Measurements from ENCODE around the gene DPYD.
"Not testable (repeated sequence)": the region's sequence is repeated elsewhere in the genome, so short reads cannot be mapped to it uniquely, and the experiment has no call there.

The DPYD gene

DNA sequence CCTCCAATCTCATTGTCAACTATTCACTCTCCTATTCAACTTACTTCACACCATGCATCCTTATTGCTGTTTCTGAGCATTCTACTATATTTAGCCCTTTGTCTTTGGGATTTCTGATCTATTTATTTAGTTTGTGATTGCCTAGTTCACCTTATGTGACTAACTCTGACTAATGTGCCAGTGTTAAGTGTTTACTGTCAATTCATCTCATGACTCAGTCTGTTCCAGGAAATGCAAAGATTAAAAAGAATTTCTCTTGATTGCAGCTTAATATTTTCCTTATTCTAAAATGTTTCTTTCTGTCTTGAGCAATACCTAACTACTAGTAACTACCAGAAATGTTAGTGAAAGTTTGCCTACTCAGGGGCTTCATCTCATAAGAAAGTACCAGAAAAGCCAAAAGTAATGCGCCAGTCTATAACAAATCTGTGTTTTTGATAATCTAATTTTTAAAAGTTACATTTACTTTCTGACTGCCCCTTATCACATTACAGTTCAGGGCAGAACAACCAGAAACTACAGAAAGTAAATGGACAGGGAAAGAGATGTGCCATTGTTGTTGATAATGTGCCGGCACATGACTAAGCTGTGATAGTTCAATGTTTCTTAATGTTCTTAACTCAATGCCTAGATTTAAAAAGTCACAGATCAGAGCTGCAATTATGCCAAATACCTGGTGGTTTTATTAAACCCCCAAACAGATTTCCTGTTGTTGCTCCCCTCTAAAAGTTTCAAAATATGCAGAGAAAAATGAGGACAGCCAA is 642.8 kb downstream of the DPYD start:
- DNase-seq (ENCODE audit: low spot score): no peak

DNA sequence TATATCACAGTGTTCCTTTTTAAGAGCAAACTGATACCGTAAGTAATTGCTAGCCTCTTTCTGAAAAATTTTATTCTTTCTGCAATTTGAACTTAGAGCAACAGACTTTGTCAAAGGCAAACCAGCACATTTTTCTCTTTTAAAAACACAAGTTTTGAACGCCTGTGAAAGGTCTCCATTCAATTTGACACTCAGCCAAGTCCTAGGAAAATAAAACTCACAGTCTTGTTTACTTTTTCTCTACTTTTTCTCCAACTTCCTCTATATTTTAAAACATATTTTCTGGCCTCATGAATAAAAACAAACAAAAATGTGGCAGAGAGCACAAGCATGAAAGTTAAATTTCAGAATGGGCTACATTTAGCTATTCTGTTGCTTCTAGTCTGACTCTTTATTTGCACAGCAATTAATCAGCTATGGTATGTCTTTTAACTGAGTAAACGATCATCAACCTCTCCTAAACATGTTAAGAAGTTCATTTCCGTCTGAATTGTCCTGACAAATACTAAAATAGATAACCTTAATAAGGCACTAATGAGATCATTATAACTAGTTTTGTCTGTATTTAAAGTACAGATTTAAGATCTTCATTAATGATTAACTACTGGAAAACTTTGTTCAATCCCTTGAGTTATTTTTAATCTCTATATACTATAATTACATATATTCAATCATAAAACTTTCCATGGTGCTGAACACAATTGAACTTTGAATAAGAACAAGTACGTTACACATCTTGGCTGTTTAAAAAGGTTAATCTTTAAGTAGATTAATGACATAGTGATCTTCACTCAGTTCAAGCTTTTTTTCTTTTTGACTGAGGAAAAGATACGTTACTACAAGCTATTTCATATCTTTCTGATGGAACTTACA is 648.7 kb downstream of the DPYD start:
- DNase-seq (ENCODE audit: low spot score): no peak

DNA sequence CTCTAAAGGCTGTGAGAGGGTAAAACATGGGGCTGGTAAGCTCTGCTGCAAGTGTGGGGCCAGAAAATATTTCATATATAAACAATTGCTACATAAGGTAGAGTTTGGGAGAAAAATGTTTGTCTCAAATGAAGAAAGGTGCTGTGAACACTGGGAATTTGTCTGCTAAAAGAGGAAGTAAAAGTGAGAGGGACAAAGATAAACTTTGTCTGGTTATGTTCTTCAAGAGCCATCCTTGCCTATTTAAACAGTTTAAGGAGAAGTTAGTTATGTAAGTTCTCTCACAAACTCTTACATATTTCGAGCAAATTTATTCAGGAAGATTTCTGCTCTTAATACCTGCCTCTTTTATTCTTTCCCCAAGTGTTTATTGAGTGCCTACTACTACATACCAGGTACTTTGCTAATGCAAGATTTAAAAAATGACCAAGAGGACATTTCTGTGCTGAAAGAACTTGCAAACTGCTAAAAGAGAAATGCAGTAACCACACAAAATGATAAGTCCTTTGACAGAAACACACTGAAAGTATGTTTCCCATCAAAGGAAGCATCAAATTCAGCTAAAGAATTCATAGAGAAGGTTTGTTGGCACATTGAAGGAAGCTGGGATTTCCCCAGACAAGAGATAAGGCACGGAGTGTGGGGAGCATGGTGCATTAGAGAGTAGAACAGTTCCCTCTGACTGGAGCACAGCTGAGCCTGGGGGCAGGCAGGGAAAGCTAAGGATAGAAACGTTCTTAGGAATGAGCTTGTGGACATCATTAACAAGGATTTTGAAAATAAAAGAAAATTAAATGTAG is 650.1 kb downstream of the DPYD start:
- DNase-seq (ENCODE audit: low spot score): no peak

DNA sequence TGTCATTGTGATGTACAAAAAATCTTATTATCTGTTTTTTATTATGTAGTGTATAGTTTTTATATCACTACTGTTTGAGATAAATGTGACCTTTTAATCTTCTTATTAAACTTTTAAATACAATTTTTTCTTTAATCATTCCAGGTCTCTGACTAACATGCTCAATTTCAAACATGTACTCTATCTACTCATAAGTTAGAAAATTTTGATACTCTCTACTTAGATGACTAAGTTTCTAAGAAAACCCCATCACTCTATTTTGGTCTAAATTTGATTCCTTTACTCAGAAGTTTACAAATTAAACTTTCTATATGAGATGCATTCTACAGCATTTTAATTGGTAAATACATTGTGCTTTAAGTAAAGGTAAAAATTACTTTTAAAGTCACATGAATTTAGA is 655.2 kb downstream of the DPYD start:
- DNase-seq (ENCODE audit: low spot score): no peak

DNA sequence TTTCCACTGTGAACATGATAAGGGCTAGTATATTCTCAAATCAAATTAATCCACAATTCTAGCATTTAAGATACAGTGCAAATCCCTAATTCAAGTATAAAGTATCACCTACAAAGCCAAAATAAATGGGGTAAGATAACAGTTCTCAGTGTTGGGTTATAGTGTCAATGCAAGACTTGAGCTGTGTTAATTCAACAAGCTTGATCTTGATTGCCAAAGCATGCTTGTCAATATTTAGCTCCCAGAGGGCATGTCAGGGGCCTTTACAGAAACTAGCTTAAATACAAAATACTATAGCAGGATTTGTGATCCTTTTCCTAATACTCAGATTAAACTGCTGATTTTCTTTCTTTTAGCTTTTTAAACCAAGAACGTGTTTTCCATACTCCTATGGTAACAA is 658.0 kb downstream of the DPYD start:
- DNase-seq (ENCODE audit: low spot score): no peak

DNA sequence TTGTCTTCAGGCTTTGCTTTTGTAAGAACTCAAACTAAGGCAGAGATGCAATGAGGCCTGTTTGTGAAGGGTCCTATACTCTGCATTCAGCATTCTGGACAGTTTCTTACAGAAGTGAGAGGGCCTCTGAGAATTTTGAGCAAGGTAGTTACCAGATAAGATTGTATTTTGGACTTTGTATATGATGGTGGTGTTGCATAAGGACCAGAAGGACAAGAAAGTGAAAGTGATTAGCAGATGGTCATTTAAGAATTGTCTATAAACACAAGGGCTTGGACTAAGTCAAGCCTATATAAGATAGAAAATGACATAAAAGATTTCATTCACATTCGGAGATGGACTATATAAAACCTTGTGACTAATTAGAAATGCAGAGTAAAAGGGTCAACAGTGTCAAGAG is 662.2 kb downstream of the DPYD start:
- DNase-seq (ENCODE audit: low spot score): no peak

DNA sequence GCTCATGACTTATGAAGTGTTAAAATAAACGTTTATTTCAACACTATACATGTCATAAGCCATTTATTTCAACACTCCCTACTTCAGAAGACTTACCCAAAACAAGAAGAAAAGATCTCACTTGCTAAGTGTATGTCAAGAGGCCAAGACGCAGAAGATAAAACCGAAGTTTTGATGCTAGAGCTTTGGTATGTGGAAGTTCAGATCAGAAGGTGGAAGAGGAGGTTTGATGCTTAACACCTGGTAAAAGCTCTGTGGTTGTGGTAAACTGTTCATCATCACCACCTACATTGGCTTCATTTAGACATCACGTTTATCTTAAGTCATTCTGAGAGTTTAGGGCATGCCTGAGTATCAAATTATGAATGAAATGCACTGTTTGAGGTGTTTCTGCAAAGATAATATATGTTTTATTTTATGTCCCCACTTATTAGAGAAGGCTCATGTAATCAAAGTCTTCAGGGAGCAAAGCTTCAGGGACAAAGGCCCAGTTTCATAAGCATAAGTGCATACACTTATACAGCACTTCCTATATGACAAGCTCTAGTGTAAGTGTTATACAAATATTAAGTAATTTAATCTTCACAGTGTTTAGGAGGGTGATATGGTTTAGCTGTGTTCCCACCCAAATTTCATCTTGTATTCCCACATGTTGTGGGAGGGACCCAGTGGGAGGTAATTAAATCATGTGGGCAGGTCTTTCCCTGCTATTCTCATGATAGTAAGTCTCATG is 665.9 kb downstream of the DPYD start:
- no peak for DNase-seq (ENCODE audit: low spot score)

DNA sequence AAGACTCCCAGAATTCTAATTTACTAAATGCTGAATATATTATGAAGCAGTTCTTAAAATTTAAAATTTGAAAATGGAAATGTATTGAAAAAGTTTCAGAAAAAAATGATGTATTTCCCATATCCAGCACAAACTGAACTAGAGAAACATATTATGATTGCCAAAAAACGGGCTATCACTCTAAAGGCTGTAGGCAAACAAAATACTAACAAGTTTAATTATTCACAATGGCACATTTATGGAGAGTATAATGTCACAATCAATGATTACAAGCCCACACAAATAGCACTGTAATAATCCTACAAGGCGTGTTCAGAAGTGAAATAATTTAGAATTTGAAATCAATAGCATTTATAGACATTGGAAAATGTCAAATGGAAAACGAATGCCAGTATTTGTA is 667.9 kb downstream of the DPYD start:
- no peak for DNase-seq (ENCODE audit: low spot score)

DNA sequence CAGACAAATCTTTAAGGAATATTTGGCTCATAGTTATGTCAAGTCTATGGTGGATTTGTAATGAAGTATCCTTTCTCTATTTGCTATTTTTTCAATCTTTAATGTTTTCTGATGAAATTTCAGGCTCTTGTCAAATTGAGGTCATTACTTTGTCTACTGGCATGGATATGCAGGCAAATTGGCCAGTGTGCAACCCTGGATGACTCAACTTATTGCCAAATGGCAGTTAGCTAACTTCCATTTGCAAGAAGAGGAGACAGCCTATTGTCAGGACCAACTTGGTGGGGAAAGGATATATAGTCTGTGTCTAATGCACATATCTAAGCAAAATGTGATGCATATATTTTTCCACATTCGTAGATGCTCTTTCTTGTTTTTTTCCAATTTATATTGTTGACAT is 668.8 kb downstream of the DPYD start:
- DNase-seq (ENCODE audit: low spot score): no peak

DNA sequence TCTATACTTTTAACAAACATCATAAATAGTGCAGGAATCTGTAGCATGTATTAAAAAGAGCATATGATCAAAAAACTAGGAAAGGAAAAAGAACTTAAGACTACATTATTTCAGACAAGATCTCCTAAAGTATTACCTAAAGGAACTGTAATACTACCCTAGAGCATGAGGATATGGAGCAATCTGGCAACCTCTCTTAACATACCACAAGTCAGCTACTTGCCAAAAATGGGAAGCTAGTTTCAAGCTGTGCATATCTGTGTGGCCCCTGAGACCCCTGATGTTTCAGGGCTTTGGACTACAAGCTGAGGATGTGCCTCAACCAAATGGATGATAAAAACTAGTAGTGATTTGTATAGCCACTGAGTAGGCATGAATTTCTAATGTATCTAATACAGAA is 673.6 kb downstream of the DPYD start:
- DNase-seq (ENCODE audit: low spot score): no peak

DNA sequence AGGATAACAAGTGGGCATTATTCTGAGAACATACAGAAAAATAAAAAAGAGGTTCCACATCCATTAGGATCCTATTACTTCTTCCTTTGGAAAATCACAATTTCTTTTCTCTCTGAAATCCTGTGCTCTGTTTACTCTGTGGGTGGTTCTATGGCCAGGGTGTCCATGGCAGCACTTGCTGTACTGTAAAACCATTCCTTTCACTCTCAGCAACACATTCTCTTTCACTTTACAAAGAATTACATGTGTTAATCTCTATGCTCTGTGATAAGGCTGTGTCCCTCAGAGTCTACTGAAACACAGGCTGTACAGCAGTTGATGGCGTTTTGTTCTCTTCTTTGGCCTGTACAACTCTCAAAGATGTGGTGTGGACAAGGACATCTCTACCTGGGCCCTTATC is 675.2 kb downstream of the DPYD start:
- DNase-seq (ENCODE audit: low spot score): no peak

DNA sequence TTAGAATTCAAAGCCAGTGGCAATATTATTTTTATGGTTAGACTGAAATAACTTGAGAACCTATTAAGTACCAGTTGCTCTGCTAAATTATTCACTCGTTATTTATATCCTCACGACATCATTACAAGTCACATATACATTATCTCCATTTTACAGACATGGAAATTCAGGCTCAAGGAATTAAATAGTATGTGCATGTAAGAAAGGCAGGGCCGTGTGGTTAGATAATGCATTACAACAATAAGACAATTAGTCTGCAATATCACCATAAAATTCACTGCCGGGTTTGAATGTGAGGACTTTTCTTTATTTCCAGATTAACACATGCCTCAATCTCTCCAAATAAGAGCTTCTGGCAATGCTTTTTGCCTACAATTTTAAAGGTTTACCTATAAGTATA is 675.8 kb downstream of the DPYD start:
- DNase-seq (ENCODE audit: low spot score): no peak

DNA sequence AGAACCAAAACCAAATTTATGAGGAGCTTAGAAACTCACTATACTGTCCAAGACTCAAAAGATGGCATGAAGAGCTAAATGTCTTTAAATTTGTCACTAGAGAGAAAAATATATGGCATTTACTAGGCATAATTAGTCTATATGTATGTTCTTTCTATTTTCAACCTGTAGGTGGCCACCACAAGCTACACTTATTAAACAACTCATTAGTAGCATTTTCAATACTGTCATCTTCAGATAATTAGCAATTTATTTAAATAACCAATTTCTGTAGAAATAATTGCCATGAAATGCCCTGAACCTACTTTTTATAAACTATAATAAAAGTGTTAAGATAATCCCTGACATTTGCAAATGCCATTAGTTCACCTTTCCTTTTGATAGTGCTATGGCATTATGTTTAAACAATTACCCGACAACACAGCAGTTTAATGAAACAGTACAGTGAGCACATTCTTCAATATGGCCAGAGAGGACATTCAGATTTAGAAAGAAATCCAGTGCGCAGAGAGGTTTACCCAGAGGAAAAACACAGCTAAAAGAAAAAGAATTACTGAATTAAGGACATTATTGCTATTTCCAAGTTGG is 676.8 kb downstream of the DPYD start:
- no peak for DNase-seq (ENCODE audit: low spot score)

DNA sequence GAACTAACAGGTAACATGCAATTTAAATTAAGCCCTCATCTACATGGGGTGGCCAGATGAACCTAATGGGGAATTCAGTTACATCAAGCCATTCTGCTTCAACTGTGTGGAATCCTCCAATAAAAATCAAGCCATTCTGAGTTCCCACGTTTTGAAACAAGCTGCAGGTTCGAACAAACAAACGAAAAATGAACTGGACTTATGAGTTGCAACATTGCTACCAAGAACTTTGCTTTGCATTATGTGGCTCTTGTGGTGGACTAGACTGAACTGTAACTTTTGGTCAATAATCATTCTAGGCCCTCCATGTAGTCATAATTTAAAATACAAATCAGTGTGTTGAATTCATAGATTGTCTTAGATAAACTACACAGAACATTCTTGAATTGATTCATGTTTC is 682.0 kb downstream of the DPYD start:
- no peak for DNase-seq (ENCODE audit: low spot score)

DNA sequence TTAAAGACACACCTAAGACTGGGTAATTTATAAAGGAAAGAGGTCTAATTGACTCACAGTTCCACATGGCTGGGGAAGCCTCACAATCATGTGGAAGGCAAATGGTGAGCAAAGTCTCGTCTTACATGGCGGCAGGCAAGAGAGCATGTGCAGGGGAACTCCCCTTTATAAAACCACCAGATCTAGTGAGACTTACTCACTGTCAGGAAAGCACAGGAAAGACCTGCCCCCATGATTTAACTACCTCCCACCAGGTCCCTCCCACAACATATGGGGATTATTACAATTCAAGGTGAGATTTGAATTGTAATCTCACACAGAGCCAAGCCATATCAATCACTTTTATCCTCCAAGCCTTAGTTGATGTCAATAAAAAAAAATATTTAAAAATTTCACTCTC is 689.5 kb downstream of the DPYD start:
- not testable (repeated sequence) for DNase-seq (ENCODE audit: low spot score)

DNA sequence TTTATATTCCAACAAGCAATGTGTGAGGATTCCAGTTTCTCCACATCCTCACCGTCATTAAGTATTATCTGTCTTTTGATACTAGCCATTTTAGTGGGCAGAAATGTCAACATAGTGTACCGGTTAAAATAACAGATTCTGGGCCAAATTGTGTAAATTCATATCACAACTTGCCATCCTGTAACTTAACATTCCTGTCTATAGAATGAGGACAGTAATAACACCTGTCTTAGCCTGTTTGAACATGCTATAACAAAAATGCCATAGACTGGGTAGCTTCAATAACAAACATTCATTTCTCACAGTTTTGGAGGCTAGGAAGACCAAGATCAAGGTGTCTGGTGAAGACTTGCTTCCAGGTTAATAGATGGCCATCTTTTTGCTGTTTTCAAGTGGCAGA is 708.2 kb downstream of the DPYD start:
- no peak for DNase-seq (ENCODE audit: low spot score)

DNA sequence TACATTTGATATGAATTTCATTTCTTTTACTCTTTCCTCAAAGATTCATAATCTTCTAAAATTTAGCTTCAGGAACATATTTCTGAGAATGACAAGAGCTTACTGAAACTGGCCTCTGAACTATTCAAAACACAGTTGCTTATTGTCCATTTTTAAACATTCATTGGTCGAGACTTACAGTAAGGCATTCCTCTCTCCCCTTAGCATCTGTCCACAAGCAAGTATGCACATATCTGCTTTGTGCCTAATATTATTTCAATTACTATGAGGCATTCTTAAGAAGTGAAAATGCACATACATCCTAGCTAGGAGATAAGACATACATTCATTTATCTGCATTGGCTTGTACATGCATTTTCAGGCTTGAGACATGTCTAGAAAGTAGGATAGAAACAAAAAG is 710.5 kb downstream of the DPYD start:
- DNase-seq (ENCODE audit: low spot score): no peak

DNA sequence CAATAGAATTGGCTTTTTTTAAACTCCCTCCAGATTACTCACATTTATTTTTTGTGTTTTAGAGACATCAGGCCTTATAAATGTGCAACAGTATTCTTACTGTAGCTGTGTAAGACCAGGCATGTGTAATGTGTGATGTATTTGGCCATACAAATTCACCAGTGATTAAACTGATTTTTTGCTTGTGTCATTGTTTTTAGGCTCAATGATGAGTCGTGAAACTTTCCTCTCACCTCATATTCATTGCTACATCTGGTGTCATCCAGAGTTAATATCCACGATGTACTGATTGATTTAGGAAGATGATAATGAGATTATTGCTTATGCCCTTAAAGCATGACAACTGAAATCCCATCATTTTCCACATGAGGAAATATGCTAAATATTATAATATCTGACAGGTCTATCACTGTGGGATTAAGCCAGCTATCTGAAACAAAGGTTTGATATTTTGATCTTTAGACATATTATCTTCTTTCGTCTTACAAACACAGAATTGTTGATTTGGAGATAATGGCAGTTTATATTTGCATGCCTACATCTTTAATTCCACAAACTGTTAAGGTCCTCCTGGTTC is 711.4 kb downstream of the DPYD start:
- no peak for DNase-seq (ENCODE audit: low spot score)

DNA sequence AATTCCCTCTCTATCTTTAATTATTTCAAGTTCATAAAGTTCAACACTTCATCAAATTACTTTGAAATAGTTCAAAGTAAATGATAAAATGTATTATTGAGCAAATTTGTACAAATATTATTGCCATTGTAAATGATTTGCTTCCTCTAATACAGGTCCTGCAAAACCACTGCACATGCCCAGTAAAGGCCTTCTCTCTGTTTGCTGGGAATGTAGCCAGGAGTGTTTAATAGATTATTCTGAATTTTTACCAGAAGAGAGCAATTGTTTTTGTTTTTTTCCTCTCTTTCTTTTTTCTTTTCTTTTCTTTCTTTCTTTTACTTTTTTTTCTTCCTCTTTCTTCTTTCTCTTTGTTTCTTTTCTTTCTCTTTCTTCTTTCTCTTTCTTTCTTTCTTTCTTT is 713.0 kb downstream of the DPYD start:
- no peak for DNase-seq (ENCODE audit: low spot score)

DNA sequence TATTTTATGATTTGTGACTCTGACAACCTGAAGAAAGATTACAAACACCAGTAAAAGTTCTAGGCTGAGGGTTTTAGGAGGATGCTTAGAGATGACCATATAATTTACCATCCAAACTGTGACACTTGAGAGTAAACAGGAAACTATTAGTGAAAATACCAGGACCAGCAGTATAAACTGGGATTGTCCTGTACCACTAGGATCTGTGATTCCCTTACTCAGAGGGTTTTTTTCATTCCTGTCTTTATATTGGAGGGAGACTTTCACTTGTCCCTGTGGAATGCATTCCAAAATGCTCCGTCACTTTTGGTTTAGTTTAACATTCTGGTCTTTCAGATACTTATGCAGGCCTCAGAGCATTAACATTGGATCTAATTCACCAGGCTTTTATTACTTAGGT is 716.4 kb downstream of the DPYD start:
- DNase-seq (ENCODE audit: low spot score): no peak

Data from cerebellar cortex (tissue), 1 donor.